Activated T-helper 1 cell treated with anti-CD3 and anti-CD28 coated beads, Interleukin-2, amount 50 U/mL, for 16 hours (primary cell): ENCODE results near the gene TARM1.

Experiments used
- DNase-seq, 2 donors: peaks; one replicate each; pipeline ENCODE4 v3.0.0-alpha.2; 2020; ENCODE audit warnings: low read depth in 1 of 2, low spot score in 1 of 2

Gene TARM1

DNA sequence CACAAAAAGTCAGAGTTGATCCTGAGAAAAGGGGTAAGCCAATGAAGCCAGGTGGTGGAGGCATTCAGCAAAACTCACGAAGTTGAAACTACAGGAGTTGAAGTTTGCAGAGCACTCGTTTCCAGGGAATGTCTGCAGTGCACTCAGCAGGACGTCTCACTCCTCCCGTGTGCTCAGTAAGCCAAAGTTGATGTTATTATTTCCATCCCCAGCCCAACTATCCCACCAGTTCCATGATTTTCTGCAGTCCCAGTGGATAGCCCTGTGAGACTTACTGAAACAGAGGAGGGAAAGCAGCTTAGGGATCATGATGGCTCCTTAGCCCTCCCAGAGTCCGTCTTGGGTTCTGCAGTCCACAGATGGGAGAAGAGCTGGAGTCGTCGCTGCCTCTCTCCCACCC, at the start of gene TARM1:
TSS of gene TARM1 (minus strand) at position 334 of the 400 bp plus-strand sequence. CDS start at position 309, 25 bp downstream.
- DNase-seq, result no peak

- no peak for DNase-seq
These were observed 48.4 kb upstream of the TARM1 start for GRCh38 chr19:54129617-54129996.

GRCh38 chr19:54128796-54129616, 47.8 kb upstream of the TARM1 start:
- DNase-seq, result no peak

- DNase-seq, result no peak
These were observed 47.2 kb upstream of the TARM1 start for GRCh38 chr19:54128441-54128725.

DNA sequence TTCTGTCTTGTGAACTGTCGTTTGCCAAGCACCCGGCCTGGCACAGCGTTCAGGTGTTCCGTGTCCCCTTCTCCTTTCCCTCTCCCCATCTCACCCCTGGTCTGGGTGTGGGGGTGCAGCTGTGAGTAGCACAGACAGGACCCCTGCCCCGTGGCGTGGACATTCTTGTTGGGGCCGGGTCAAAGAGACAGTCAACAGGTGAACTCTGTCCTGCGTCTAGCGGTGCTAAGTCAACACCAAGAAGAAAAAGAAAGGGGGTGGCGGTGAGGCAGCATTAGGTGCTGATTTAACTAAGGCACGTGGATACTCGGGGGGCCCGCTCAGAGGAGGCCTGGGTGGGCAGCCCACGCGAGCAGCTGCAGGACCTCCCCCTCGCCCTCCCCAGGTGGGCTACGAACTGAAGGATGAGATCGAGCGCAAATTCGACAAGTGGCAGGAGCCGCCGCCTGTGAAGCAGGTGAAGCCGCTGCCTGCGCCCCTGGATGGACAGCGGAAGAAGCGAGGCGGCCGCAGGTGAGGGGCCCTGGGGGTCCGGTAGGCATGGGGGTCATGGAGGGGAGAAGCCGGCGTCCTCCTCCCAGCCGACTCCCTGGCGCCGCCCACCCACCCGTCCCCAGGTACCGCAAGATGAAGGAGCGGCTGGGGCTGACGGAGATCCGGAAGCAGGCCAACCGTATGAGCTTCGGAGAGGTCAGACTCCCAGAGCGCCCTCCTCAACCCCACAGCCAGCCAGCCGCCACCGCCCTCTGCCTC, 46.7 kb upstream of the TARM1 start:
- no peak for DNase-seq

- DNase-seq, result no peak
These were observed 44.5 kb upstream of the TARM1 start for GRCh38 chr19:54125713-54126112.

- DNase-seq, result no peak
These were observed 43.2 kb upstream of the TARM1 start for GRCh38 chr19:54124393-54124792.

- no peak for DNase-seq
These were observed 42.5 kb upstream of the TARM1 start for GRCh38 chr19:54123682-54124081.

- no peak for DNase-seq
These were observed 40.1 kb upstream of the TARM1 start for GRCh38 chr19:54121259-54121658.

- peak; percentile 89 to 97 for DNase-seq
These were observed 34.2 kb upstream of the TARM1 start, which contains the start of the genes PRPF31 and TFPT for GRCh38 chr19:54115109-54116063. PRPF31 (plus strand) TSS chr19:54115754; CDS start chr19:54118279, 2,525 bp downstream. TFPT (minus strand) TSS chr19:54115657; CDS start chr19:54115269, 388 bp downstream.

- DNase-seq, result peak; percentile 19 to 23
These were observed 33.4 kb upstream of the TARM1 start for GRCh38 chr19:54114340-54115108.

GRCh38 chr19:54109651-54110050, 28.5 kb upstream of the TARM1 start:
- DNase-seq, result no peak

- DNase-seq, result no peak
These were observed 27.3 kb upstream of the TARM1 start for GRCh38 chr19:54108496-54108895.

- no peak for DNase-seq
These were observed 26.8 kb upstream of the TARM1 start for GRCh38 chr19:54107876-54108490.

GRCh38 chr19:54106716-54107115, 25.6 kb upstream of the TARM1 start:
- DNase-seq, result no peak

DNA sequence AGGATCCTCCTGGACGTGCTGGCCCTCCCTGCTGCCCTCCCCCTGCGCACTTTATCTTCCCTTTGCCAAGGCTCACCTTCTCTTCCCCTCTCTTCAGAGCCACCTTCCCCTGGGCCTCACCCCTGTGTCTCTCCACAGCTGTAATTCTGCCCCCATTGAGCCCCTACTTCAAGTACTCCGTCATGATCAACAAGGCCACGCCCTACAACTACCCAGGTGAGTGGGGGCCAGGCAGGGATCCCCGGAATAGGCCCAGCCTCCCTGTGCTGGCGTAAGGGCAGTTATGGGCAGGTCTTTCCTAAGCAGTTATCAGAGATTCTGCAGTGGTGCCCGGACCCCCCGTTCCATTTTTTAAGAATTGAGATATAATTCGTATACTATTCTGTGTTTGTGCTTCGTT, 24.6 kb upstream of the TARM1 start:
- no peak for DNase-seq

GRCh38 chr19:54104998-54105715, 24.0 kb upstream of the TARM1 start:
- no peak for DNase-seq

GRCh38 chr19:54102421-54103169, 21.4 kb upstream of the TARM1 start, which contains the start of gene NDUFA3:
NDUFA3 (plus strand) TSS chr19:54102855; CDS start chr19:54102879, 24 bp downstream.
- DNase-seq, result peak; percentile 94 to 97

DNA sequence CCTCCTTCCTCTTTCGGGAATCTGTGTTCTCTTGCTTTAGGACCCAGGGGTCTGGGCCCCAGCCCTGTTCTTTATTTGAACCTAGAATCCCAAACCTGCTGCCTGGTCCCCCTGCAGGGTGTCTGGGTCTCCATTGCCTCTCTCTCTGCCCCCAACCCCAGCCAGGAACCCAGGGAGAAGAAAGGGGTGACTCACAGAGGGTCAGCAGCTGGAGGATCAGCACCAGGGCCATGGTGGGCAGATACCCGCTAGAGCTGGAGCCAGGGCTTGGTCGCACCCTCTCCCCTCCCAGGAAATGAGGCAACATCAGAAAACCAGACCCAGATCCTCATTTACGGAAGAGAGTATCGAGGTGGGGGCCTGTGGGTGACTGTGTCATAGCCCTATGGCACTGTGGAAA, 19.4 kb upstream of the TARM1 start, which contains the start of gene OSCAR:
TSS of gene OSCAR (minus strand) at position 243 of the 400 bp plus-strand sequence. CDS start at position 232, 11 bp downstream.
- no peak for DNase-seq
